Activated CD4-positive, alpha-beta T cell treated with anti-CD3 and anti-CD28 coated beads for 48 hours (primary cell): Measurements from ENCODE around the gene FZD1.
"Not testable (repeated sequence)": the region's sequence is repeated elsewhere in the genome, so short reads cannot be mapped to it uniquely, and the experiment has no call there.

ENCODE experiments used
- DNase-seq: peaks from one replicate; pipeline ENCODE4 v3.0.0-alpha.2; 2020

The FZD1 gene

GRCh38 chr7:91299952-91300775 lies 35.9 kb downstream of the FZD1 start:
- DNase-seq, result no peak

- no peak for DNase-seq
Observed at GRCh38 chr7:91302794-91303193, 38.6 kb downstream of the FZD1 start.

- DNase-seq, result no peak
Observed at GRCh38 chr7:91306266-91306665, 42.0 kb downstream of the FZD1 start.

GRCh38 chr7:91307467-91307866 lies 43.2 kb downstream of the FZD1 start:
- DNase-seq, result no peak

- not testable (repeated sequence) for DNase-seq
Observed at GRCh38 chr7:91308191-91308590, 44.0 kb downstream of the FZD1 start.

- DNase-seq, result no peak
Observed at GRCh38 chr7:91310830-91311460, 46.7 kb downstream of the FZD1 start.

- no peak for DNase-seq
Observed at GRCh38 chr7:91311839-91312238, 47.6 kb downstream of the FZD1 start.

- DNase-seq, result no peak
Observed at GRCh38 chr7:91313113-91313512, 48.9 kb downstream of the FZD1 start.

GRCh38 chr7:91314591-91315323 lies 50.5 kb downstream of the FZD1 start:
- no peak for DNase-seq

GRCh38 chr7:91316426-91316825 lies 52.2 kb downstream of the FZD1 start:
- no peak for DNase-seq

GRCh38 chr7:91319351-91319750 lies 55.1 kb downstream of the FZD1 start:
- DNase-seq, result no peak

GRCh38 chr7:91320366-91321078 lies 56.3 kb downstream of the FZD1 start:
- DNase-seq, result no peak
